Measurements from ENCODE around the gene TFR2.
"Not testable (repeated sequence)": the region's sequence is repeated elsewhere in the genome, so short reads cannot be mapped to it uniquely, and the experiment has no call there.

The TFR2 gene

GRCh38 chr7:100678291-100678984 lies 37.1 kb upstream of the TFR2 start:
- DNase-seq (ENCODE audit: low read depth) = no peak

DNA sequence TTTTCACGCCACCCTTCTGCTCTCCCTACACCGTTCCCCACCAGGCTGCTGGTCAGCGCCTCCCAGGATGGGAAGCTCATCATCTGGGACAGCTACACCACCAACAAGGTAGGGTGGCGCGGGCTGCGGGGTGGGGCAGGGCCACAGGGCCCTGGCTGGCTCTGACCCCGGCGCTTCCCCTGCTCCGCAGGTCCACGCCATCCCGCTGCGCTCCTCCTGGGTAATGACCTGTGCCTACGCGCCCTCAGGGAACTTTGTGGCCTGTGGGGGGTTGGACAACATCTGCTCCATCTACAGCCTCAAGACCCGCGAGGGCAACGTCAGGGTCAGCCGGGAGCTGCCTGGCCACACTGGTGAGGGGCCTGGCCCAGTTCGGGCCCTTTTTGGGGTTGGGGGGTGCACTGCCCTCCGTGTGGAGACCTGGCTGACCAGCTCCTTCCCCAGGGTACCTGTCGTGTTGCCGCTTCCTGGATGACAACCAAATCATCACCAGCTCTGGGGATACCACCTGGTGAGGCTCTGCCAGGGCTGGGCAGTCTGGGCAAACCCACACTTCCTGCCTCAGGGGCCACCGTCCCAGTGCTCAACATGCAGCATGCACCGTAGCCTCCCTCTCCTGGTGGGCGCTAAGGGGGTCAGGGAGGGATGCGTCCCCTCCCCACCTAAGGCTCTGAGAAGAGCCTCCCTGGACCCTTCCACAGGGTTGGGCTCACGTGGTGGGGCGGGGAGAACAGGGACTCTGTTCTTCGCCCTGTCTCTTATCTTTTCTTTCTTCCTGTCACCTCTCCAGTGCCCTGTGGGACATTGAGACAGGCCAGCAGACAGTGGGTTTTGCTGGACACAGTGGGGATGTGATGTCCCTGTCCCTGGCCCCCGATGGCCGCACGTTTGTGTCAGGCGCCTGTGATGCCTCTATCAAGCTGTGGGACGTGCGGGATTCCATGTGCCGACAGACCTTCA lies 36.2 kb upstream of the TFR2 start:
- no peak for DNase-seq (ENCODE audit: low read depth)

DNA sequence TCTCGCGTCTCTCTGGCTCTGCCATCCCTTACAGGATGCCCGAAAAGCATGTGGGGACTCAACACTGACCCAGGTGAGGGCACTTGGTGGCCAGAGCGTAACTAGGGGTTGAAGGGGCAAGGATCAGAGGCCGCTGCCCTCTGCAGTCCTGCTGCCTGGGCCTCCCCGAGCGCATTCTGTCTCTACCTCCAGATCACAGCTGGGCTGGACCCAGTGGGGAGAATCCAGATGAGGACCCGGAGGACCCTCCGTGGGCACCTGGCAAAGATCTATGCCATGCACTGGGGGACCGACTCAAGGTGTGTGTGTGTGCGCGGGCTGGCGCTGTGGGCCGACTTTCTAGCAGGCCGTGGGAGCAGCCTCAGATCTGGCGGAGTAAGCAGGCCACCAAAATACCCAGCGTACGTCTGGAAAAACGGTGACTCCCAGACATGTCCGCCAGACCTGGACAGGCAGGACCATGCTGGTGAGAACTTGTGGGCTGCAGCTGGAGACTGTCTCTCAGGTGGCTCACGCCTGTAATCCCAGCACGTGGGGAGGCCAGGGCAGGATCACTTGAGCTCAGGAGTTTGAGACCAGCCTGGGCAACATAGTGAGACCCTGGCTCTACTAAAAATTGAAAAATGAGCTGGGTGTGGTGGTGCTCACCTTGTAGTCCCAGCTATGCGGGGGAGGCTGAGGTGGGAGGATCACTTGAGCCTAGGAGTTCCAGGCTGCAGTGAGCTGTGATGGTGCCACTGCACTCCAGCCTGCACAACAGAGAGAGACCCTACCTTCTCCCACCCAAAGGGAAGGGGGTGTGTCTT lies 35.4 kb upstream of the TFR2 start:
- no peak for DNase-seq (ENCODE audit: low read depth)

GRCh38 chr7:100675581-100676350 lies 34.4 kb upstream of the TFR2 start:
- DNase-seq (ENCODE audit: low read depth) = peak; percentile 97

GRCh38 chr7:100675105-100675451 lies 33.7 kb upstream of the TFR2 start:
- DNase-seq (ENCODE audit: low read depth) = no peak

GRCh38 chr7:100674411-100675104 lies 33.2 kb upstream of the TFR2 start:
- DNase-seq (ENCODE audit: low read depth) = no peak

DNA sequence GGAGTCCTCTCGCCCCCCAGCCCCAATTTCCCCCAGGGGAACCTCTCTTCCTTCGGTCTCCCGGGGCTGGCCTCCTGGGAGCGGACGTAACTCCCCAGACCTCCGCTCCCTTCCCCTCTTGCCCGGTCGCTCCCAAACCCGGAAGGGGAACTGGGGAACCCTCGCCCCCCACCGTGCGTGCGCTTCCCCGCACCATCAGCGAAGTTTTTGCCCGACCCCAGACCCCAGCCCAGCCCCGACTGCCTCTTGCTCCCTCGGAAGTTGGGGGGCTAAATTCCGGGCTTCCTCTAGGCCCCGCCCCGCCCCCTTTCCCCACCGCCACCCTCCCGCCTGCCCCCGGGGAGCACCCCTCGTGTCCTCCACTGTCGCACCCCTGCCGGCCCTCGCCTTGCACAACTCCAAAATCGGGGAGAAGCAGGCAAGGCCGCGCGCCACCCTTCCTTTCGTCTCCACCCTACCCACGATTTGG lies 32.6 kb upstream of the TFR2 start:
- peak; percentile 32 for DNase-seq (ENCODE audit: low read depth)

GRCh38 chr7:100673302-100673941 lies 32.1 kb upstream of the TFR2 start, which contains the start of gene GNB2:
GNB2 (plus strand) TSS chr7:100673740; CDS start chr7:100676266, 2,526 bp downstream.
- peak; percentile 96 for DNase-seq (ENCODE audit: low read depth)

DNA sequence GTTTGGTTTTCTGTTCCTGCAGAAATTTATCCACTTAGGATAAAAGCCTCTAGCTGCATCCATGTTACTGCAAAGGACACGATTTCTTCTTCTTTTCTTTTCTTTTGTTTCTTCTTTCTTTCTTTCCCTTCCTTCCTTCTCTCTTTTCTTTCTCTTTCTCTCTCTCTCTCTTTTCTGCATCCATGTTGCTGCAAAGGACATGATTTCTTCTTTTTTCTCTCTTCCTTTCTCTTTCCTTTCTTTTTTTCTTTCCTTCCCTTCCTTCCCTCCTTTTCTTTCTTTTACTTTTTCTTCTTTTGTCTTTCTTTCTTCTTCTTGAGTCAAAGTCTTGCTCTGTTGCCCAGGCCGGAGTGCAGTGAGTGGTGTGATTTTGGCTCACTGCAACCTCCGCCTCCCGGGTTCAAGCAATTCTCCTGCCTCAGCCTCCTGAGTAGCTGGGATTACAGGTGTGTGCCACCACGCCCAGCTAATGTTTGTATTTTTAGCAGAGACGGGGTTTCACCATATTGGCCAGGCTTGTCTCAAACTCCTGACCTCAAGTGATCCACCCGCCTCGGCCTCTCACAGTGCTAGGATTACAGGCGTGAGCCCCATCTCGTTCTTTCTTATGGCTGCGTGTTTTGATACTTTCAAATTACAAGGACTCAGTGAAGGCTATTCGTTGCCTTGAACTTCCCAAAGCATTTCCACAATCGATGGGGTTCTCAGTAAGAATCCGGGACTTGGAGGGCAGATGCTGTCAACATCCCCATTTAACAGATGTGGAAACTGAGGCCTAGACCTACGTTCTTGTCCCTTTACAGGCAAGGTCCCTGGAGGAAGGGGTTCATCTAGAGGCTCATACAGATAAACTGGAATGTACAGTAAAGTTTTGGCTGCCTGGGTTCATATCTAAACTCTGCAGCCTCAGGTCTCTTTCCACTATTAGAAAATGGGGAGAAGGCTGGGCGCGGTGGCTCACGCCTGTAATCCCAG lies 30.3 kb upstream of the TFR2 start:
- no peak for DNase-seq (ENCODE audit: low read depth)

DNA sequence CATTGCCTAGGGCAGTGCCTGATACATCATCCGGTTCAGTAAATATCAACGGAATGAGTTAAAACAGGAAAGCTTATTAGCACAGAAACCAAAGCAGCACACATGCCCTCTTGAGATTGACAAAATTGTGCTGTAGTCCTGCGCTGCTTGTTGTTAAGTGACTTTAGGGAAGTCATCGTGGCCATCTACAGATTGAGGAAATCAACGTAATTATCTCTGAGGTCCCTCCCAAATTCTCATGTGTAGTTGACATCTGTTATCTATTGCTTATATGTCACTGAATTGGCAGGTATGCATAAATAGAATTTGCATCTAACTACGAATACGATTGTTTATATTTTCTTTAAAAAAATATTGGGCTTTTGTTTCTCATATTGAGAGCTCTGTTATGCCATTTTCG lies 28.7 kb upstream of the TFR2 start:
- DNase-seq (ENCODE audit: low read depth) = no peak

DNA sequence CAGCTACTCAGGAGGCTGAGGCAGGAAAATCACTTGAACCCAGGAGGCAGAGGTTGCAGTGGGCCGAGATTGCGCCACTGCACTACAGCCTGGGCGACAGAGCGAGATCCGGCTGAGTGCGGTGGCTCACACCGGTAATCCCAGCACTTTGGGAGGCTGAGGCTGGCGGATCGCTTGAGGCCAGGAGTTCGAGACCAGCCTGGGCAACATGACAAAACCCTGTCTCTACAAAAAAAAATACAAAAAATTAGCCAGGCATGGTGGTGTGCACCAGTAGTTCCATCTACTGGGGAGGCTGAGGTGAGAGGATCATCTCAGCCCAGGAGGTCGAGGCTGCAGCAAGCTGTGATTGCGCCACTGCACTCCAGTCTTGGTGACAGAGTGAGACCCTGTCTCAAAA lies 27.8 kb upstream of the TFR2 start:
- not testable (repeated sequence) for DNase-seq (ENCODE audit: low read depth)

DNA sequence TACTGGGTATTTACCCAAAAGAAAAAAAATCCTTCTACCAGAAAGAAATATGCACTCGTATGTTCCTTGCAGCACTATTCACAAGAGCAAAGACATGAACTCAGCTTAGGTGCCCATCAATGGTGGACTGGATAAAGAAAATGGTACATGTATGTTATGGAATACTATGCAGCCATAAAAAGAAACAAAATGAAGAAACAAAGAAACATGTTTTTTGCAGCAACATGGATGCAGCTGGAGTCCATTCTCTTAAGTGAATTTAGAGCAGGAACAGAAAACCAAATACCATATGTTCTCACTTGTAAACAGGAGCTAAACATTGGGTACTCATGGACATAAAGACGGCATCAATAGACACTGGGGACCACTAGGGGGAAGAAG lies 26.7 kb upstream of the TFR2 start:
- no peak for DNase-seq (ENCODE audit: low read depth)

DNA sequence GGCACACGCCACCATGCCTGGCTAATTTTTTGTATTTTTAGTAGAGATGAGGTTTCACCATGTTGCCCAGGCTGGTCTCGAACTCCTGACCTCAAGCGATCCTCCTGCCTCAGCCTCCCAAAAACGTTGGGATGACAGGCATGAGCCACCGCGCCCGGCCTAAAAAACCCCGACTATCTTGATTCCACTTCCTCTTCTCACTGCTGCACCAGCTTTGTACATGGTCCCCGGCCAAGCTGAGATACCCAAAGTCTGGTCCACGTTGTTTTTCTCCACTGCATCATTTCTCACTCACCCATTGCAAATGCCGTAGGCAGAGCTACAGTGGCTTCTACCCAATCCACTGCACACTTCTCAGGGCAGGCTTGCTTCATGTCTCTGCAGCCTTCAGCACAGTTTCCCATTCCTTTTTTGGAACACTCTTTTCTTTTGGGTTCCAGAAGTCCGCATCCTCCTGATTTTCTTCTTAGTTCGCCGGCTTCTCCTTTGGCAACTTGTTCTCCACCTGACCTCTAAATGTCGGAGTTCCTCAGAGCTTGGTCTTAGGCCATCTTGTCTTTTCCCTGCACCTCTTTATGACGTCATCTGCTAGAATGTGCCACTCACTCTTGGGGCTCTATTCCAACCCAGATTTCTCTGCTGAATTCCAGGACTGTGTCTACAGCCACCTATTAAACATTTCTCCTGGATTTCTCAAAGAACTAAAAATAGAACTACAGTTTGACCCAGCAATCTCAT lies 26.1 kb upstream of the TFR2 start:
- no peak for DNase-seq (ENCODE audit: low read depth)

GRCh38 chr7:100665168-100665726 lies 23.9 kb upstream of the TFR2 start:
- DNase-seq (ENCODE audit: low read depth) = no peak

DNA sequence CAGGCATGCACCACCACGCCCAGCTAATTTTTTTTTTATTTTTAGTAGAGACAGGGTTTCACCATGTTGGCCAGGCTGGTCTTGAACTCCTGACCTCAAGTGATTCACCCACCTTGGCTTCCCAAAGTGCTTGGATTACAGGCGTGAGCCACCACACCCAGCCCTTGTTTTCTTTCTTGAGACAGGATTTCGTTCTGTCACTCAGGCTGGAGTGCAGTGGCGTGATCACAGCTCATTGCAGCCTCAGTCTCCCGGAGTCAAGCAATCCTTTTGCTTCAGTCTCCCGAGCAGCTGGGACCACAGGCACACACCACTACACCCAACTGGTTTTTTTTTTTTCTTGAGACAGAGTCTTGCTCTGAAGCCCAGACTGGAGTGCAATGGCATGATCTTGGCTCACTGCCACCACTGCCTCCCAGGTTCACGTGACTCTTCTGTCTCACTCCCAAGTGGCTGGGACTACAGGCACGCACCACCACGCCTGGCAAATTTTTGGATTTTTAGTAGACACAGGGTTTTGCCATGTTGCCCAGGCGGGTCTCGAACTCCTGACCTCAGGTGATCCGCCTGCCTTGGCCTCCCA lies 20.9 kb upstream of the TFR2 start:
- not testable (repeated sequence) for DNase-seq (ENCODE audit: low read depth)

DNA sequence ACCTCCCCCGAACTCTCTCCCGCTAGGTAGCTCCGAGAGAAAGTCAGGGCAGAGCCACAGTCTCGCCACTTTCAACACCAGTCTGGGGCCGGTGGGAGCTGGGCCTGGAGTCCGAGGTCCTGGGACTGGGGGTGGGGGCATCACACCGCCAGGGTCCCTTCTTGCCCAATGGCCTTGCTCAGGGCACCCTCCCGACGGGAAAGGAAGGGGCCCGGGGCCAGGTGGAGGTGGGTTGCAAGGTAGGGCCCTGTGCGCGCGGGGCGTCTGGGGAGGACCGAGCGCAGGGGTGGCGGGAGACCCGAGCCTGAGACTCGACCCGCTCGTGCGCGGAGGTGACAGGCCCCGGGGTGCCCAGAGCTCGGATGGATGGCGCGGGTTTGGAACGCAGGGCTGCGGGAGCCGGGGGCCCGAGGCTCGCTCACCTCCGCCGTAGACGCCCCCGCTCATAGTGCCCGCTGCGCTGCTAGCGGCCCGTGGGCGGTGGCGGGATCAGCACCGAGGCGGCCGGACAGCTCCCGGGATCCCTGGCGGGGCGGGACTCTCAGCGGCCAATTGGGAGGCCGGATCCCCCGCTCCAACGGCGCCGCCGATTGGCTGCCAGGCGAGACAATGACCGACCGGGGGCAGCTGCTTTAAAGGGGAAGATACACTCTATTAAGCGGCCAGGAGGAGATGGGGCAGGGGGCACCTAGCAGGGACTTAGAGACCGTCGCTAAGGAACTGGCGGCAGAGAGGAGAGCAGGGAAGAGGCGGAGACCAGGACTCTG lies 14.7 kb upstream of the TFR2 start, which contains the start of gene ACTL6B:
Gene ACTL6B (minus strand): TSS at position 541 of the 767 bp plus-strand sequence. CDS start 94 bp downstream, at position 447.
- no peak for DNase-seq (ENCODE audit: low read depth)

All from T-helper 22 cell (primary cell).